ENCODE data around the gene SMIM44. TPM values are rescaled to one million over a fixed set of nuclear protein-coding genes. Genes with fewer than 3 reads are reported as not detected.
A peak's percentile ranks its signal among the peaks of the same experiment; 100 is the strongest.

Gene SMIM44
- total RNA-seq, 6 experiments from 2014 or later, result not detected

DNA sequence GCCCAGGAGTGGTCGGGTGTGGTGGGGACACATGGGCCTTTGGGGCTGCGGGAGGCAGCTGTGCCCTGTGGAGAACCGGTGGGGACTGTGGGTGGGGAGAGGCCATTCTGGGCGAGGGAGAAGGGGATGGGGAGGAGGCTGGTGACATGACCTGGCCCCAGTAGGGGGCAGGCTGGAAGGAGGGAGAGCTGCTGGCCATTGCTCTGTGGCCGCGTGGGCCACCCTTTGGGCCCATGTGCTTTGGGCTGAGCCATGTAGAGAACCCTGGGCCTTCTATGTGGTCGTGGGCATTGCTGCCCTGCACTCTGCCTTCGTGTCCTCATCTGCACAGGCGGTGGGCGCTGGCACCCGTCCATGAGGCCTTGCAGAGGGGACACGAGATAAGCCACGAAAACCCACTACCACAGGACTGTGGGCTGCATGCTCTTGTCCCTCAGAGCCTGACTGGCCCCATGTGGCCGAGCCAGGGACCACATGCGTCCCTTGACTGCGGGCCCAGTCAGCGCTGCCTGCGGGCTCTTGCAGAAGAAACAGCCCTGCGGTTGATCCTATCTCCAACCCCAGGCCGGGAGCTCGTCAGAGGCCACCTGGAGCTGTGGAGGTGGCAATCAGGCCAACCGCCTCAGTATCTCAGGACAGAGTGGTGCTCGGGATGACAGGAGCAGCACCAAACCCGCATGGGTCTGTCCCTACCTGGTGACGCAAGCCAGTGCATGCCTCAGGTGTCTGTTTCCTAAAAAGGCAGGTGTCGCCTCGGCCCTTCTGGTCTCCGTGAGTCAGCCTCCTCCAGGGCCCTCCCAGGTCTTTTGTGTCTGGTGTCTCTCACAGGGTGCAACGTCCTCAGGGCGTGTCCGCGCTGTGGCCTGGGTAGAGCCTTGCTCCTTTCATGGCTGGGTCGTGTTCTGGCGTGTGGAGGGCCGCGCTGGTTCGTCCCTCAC lies 37.2 kb upstream of the SMIM44 start:
- no peak overlapping the region for H3K4me3 Mint-ChIP-seq
- TF ChIP-seq, protein P1, sequence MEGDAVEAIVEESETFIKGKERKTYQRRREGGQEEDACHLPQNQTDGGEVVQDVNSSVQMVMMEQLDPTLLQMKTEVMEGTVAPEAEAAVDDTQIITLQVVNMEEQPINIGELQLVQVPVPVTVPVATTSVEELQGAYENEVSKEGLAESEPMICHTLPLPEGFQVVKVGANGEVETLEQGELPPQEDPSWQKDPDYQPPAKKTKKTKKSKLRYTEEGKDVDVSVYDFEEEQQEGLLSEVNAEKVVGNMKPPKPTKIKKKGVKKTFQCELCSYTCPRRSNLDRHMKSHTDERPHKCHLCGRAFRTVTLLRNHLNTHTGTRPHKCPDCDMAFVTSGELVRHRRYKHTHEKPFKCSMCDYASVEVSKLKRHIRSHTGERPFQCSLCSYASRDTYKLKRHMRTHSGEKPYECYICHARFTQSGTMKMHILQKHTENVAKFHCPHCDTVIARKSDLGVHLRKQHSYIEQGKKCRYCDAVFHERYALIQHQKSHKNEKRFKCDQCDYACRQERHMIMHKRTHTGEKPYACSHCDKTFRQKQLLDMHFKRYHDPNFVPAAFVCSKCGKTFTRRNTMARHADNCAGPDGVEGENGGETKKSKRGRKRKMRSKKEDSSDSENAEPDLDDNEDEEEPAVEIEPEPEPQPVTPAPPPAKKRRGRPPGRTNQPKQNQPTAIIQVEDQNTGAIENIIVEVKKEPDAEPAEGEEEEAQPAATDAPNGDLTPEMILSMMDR (IDR thresholded peaks at IDR 0.05), result peak; percentile 29; the same call in 1 of the 2 replicates
- no peak for DNase-seq
- peaks cover 7% of the 10 kb centered on the region; the same call in 1 of the 2 replicates for H3K4me1 Mint-ChIP-seq (ENCODE audit: low read depth)
- no peaks in the 10 kb centered on the region for H3K9me3 Mint-ChIP-seq
- H3K36me3 Mint-ChIP-seq (ENCODE audit: low read depth), result peaks cover 10% of the 10 kb centered on the region; the same call in 1 of the 2 replicates
- peaks cover 3% of the 10 kb centered on the region; the same call in 1 of the 2 replicates for H3K27me3 Mint-ChIP-seq (ENCODE audit: insufficient read depth)
- no peak overlapping the region for H3K27ac Mint-ChIP-seq

DNA sequence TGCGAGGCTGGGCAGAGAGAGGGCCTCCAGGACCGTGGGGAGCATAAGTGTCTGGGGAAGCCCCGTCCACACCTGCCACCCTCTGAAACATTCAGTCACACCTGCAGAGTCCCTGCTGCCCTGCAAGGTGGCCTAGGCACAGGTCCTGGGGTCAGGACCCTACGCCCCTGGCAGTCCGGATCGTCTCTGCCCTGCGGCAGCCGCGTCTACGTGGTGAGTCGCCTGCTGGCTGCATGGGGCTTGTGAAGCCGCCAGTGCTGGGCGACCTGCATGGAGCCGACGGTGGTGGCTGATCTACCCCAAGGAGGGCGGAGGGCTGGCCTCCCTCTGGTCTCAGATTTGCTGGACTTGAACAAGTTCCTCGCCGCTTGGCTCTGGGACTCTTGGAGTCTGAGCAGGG lies 35.9 kb upstream of the SMIM44 start:
- TF ChIP-seq, protein P1 (IDR thresholded peaks at IDR 0.05), result no peak
- Mint-ChIP-seq H3K27me3 (ENCODE audit: insufficient read depth) (peaks cover 3% of the 10 kb centered on the region; the same call in 1 of the 2 replicates), H3K27ac (no peak overlapping the region), H3K4me1 (ENCODE audit: low read depth) (peaks cover 16% of the 10 kb centered on the region), H3K9me3 (no peaks in the 10 kb centered on the region), H3K4me3 (no peak overlapping the region), H3K36me3 (ENCODE audit: low read depth) (peaks cover 10% of the 10 kb centered on the region; the same call in 1 of the 2 replicates)
- no peak for DNase-seq

DNA sequence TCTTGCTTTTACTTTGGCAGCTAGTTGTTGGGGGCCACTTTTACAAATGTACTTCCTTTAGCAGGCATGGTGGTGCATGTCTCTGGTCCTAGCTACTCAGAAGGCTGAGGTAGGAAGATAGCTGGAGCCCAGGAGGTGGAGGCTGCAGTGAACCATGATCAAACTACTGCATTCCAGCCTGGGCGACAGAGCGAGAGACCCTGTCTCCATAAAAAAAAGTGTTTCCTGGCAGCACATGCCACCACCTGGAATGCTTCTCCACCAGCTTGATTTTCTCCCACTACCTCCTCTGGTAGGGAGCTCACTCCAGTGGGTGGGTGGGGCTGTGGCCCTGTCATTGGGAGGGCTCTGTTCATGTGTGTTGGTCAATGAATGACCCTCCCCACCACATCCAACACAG lies 35.4 kb upstream of the SMIM44 start:
- H3K9me3 Mint-ChIP-seq, result no peaks in the 10 kb centered on the region
- TF ChIP-seq, protein P1 (IDR thresholded peaks at IDR 0.05), result no peak
- no peak overlapping the region for H3K4me3 Mint-ChIP-seq
- peaks cover 21% of the 10 kb centered on the region for H3K4me1 Mint-ChIP-seq (ENCODE audit: low read depth)
- no peak for DNase-seq
- H3K36me3 Mint-ChIP-seq (ENCODE audit: low read depth), result peaks cover 10% of the 10 kb centered on the region; the same call in 1 of the 2 replicates
- H3K27me3 Mint-ChIP-seq (ENCODE audit: insufficient read depth), result peaks cover 3% of the 10 kb centered on the region; the same call in 1 of the 2 replicates
- no peak overlapping the region for H3K27ac Mint-ChIP-seq

DNA sequence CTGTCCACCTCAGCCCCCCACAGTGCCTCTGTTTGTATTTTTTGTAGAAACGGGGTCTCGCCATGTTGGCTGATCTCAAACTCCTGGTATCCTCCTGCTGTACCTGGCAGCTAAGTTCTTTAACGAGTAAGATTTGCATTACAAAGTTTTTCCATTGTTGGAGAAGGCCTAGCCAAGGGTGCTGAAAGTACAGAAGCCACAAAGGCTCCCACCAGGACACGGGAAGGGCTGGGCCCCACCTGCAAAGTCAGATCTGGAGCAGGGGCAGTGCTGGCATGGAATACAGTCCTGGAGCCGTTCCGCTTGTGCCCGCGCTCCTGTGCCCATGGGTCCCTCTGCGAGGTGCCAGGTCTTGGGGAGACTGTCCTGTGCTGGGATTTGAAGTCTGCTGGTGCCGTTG lies 35.0 kb upstream of the SMIM44 start:
- DNase-seq, result no peak
- Mint-ChIP-seq H3K27ac (no peak overlapping the region), H3K4me3 (no peak overlapping the region), H3K4me1 (ENCODE audit: low read depth) (peaks cover 24% of the 10 kb centered on the region), H3K27me3 (ENCODE audit: insufficient read depth) (peaks cover 3% of the 10 kb centered on the region; the same call in 1 of the 2 replicates), H3K9me3 (no peaks in the 10 kb centered on the region), H3K36me3 (ENCODE audit: low read depth) (peaks cover 10% of the 10 kb centered on the region; the same call in 1 of the 2 replicates)
- TF ChIP-seq, protein P1 (IDR thresholded peaks at IDR 0.05), result no peak

DNA sequence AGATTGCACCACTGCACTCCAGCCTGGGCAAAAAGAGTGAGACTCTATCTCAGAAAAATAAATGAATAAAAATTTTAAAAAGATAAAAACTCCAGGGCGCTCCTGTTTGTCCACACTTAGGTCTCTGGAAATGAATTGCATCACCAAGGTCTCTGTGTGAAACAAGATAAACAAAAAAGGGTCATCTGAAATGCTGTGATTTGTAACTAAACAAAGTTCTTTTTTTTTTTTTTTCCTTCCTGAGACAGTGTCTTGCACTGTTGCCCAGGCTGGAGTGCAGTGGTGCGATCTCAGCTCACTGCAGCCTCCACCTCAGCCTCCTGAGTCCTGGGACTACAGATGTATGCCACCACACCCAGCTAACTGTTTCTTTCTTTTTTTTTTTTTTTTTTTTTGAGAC lies 34.4 kb upstream of the SMIM44 start:
- peaks cover 3% of the 10 kb centered on the region; the same call in 1 of the 2 replicates for H3K27me3 Mint-ChIP-seq (ENCODE audit: insufficient read depth)
- TF ChIP-seq, protein P1 (IDR thresholded peaks at IDR 0.05), result no peak
- no peak overlapping the region for H3K27ac Mint-ChIP-seq
- peaks cover 24% of the 10 kb centered on the region for H3K4me1 Mint-ChIP-seq (ENCODE audit: low read depth)
- H3K9me3 Mint-ChIP-seq, result no peaks in the 10 kb centered on the region
- no peak overlapping the region for H3K4me3 Mint-ChIP-seq
- no peak for DNase-seq
- H3K36me3 Mint-ChIP-seq (ENCODE audit: low read depth), result peaks cover 10% of the 10 kb centered on the region; the same call in 1 of the 2 replicates

All from HFFc6 (cell line).